ENCODE results near the gene AAMDC.

The AAMDC gene

DNA sequence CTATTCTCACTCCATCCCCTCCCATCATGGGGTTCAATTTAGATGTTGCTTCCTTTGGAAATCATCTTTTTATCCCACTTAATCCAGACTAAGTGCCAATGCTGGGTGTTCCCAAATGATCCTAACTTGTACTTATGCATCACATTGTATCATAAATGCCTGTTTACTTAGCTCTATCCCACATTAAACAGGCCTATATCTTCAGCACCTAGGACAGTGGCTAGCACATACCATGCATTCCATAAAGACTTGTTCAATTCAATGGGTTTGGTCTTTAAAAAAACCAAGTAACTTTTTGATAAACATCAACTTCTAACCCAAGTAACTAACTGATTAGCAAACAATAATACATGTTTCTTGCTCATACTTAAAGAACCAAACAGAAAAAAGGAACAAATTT, 41.0 kb upstream of the AAMDC start:
- Histone ChIP-seq H3K36me3 (ENCODE audit: control insufficient read depth, insufficient read depth, low read length) (no peaks in the 10 kb centered on the region), H3K9ac (no peak overlapping the region), H3K27ac (no peak overlapping the region), H3K4me2 (ENCODE audit: low read length) (no peak overlapping the region), H3K9me3 (ENCODE audit: control insufficient read depth, low read length) (no peaks in the 10 kb centered on the region), H2AFZ (no peak overlapping the region), H3K4me1 (peaks cover 2% of the 10 kb centered on the region), H3K27me3 (ENCODE audit: control insufficient read depth, insufficient read depth, low read length) (no peaks in the 10 kb centered on the region), H3K4me3 (ENCODE audit: low read depth, low read length) (no peak overlapping the region), H3K79me2 (peaks cover 23% of the 10 kb centered on the region)
- TF ChIP-seq CTCF (IDR thresholded peaks at IDR 0.05) = no peak

- H3K27ac ChIP-seq = no peak overlapping the region
- H3K4me1 ChIP-seq = peaks cover 4% of the 10 kb centered on the region
- H3K4me3 ChIP-seq (ENCODE audit: low read depth, low read length) = no peak overlapping the region
- H2AFZ ChIP-seq = no peak overlapping the region
- peaks cover 26% of the 10 kb centered on the region for H3K79me2 ChIP-seq
- no peaks in the 10 kb centered on the region for H3K27me3 ChIP-seq (ENCODE audit: control insufficient read depth, insufficient read depth, low read length)
- no peak overlapping the region for H3K4me2 ChIP-seq (ENCODE audit: low read length)
- TF ChIP-seq CTCF (IDR thresholded peaks at IDR 0.05) = no peak
- no peak overlapping the region for H3K9ac ChIP-seq
- no peaks in the 10 kb centered on the region for H3K9me3 ChIP-seq (ENCODE audit: control insufficient read depth, low read length)
- no peaks in the 10 kb centered on the region for H3K36me3 ChIP-seq (ENCODE audit: control insufficient read depth, insufficient read depth, low read length)
These were observed 37.9 kb upstream of the AAMDC start for GRCh38 chr11:77783025-77783424.

DNA sequence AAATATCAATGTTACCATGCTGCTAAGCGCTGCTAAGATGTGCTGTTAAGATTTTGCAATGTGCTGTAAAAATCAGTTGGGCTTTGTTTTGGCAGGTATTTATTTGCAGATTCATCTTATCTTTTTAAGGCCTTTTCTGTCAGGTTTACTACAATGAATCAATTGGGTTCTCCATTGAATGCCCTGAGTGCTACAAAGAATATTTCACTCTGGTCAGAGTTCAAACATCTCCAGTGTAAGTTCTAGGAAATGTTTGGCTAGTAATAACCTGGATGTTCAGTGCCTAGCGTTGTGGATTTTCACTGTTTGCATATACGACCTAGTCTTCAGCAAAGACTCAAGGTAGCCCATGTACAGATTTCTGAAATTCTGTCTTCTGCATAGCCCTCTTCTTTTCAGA, 36.4 kb upstream of the AAMDC start:
- Histone ChIP-seq H3K4me1 (peaks cover 4% of the 10 kb centered on the region), H3K9ac (no peak overlapping the region), H3K79me2 (peaks cover 26% of the 10 kb centered on the region), H3K4me2 (ENCODE audit: low read length) (no peak overlapping the region), H3K9me3 (ENCODE audit: control insufficient read depth, low read length) (no peaks in the 10 kb centered on the region), H3K27me3 (ENCODE audit: control insufficient read depth, insufficient read depth, low read length) (no peaks in the 10 kb centered on the region), H2AFZ (no peak overlapping the region), H3K27ac (no peak overlapping the region), H3K4me3 (ENCODE audit: low read depth, low read length) (no peak overlapping the region), H3K36me3 (ENCODE audit: control insufficient read depth, insufficient read depth, low read length) (no peaks in the 10 kb centered on the region)
- TF ChIP-seq CTCF (IDR thresholded peaks at IDR 0.05) = no peak

GRCh38 chr11:77789061-77789730, 31.7 kb upstream of the AAMDC start:
- Histone ChIP-seq H3K4me1 (peaks cover 4% of the 10 kb centered on the region), H3K4me3 (ENCODE audit: low read depth, low read length) (no peak overlapping the region), H3K9ac (no peak overlapping the region), H3K79me2 (peaks cover 27% of the 10 kb centered on the region), H2AFZ (no peak overlapping the region), H3K27me3 (ENCODE audit: control insufficient read depth, insufficient read depth, low read length) (no peaks in the 10 kb centered on the region), H3K36me3 (ENCODE audit: control insufficient read depth, insufficient read depth, low read length) (no peaks in the 10 kb centered on the region), H3K9me3 (ENCODE audit: control insufficient read depth, low read length) (no peaks in the 10 kb centered on the region), H3K27ac (no peak overlapping the region), H3K4me2 (ENCODE audit: low read length) (no peak overlapping the region)
- no peak for TF ChIP-seq CTCF (IDR thresholded peaks at IDR 0.05)

Data from parathyroid adenoma (tissue), 2 donors.